Right lobe of liver (tissue), 6 donors: ENCODE results near the gene UBE2V1. TPM values are rescaled to one million over a fixed set of nuclear protein-coding genes. Genes with fewer than 3 reads are reported as not detected.

Experiments
- ATAC-seq, 4 donors: fragments of 200-7000 bp; cut with Tn5 transposase; one replicate each; pipeline ENCODE4 v1.9.1; 2020; ENCODE audit warnings: mild to moderate bottlenecking in 4 of 4, moderate library complexity in 4 of 4
- DNase-seq, 3 donors: peaks; one replicate each; pipeline ENCODE4 v3.0.0-alpha.2; 2020
- H3K27ac ChIP-seq, 3 donors: fragments of 200-600 bp; one replicate each; pipeline ENCODE4 v1.8.0; 2022
- H3K27me3 ChIP-seq, 2 donors: fragments of 200-600 bp; one replicate each; pipeline ENCODE4 v1.8.0; 2022
- H3K36me3 ChIP-seq, 4 donors: fragments of 200-600 bp; sonication (generic) in 1 of 4; one replicate each; pipeline versions ENCODE4 v1.5.1 to v1.8.0; 2017 to 2022; ENCODE audit warnings: control low read depth in 1 of 4
- H3K4me1 ChIP-seq, 4 donors: fragments of 200-600 bp; sonication (generic) in 1 of 4; one replicate each; pipeline versions ENCODE4 v1.5.1 to v1.8.0; 2017 to 2022; ENCODE audit warnings: control low read depth in 1 of 4
- H3K4me3 ChIP-seq, 3 donors: fragments of 200-600 bp; one replicate each; pipeline ENCODE4 v1.8.0; 2022
- H3K9me3 ChIP-seq, 4 donors: fragments of 200-600 bp; sonication (generic) in 1 of 4; one replicate each; pipeline versions ENCODE4 v1.5.1 to v1.8.0; 2017 to 2022; ENCODE audit warnings: control low read depth in 1 of 4
- CTCF ChIP-seq, 4 donors: fragments of 200-600 bp in 3 of 4; fragments of 450-650 bp in 1 of 4; IDR thresholded peaks; one replicate each; pipeline versions ENCODE4 v1.5.1 to v1.8.0; 2016 to 2022; ENCODE audit warnings: antibody characterized with exemption in 4 of 4, mild to moderate bottlenecking in 2 of 4
- POLR2A ChIP-seq: fragments of 450-650 bp; IDR thresholded peaks from one replicate; pipeline ENCODE4 v1.6.1; 2017; ENCODE audit warnings: antibody characterized with exemption, mild to moderate bottlenecking
- WGBS: methylation state at CpG from one replicate; pipeline ENCODE4 v1.1.6; 2018; ENCODE audit warnings: low coverage, low lambda C conversion rate; ENCODE audit not compliant: insufficient coverage; ENCODE audit errors: missing lambda C conversion rate; 5-methylcytosine and 5-hydroxymethylcytosine counted together
- intact Hi-C, 2 donors: fragments of 100-400 bp; cut with DNase I; formaldehyde crosslinking; loops; one replicate each; pipeline versions ENCODE4 v1.11.2 to v1.14.1; 2022
- total RNA-seq, 6 experiments: library from RNA; depleted of rRNA in 2 of 6; stranded (reverse); fragments of >200 nt in 2 of 6; fragmentation: NEBNext Ultra II Directional in 3 of 6; extraction: Animal tissue kit (Norgen Biotek cat#: 25700) in 3 of 6; gene quantifications; one replicate each; pipeline versions ENCODE4 v1.1.0 to v1.2.4, GENCODE V29; 2016 to 2023
- donor health status: DM: no; HTN: yes; CAD: no.
- donor health status: DM: no; HTN: no; CAD: no.
- donor health status: DM: no; HTN: no; CAD: no.
- donor health status: DM: no; HTN: yes; CAD: no.
- donor health status: DM: no; HTN: yes; CAD: no.

Gene UBE2V1
- total RNA-seq, 6 experiments from 2014 or later: 38.2 to 49.4 (median 44.3) TPM

- peaks cover 0 to 60% (median 23%) of the 10 kb centered on the region in 4 donors for H3K4me1 ChIP-seq
- no peaks in the 10 kb centered on the region for H3K27me3 ChIP-seq
- TF ChIP-seq POLR2A (no peak), CTCF (IDR thresholded peaks at IDR 0.05) (no peak)
- H3K9me3 ChIP-seq: no peaks in the 10 kb centered on the region
- DNase-seq (no peak), ATAC-seq (no peak)
- peaks cover 0 to 12% (median under 1%) of the 10 kb centered on the region in 4 donors for H3K36me3 ChIP-seq
- H3K27ac ChIP-seq: peak overlapping the region in 2 of 3 donors; percentile 34 to 84
- H3K4me3 ChIP-seq: no peak overlapping the region
- 90% methylated on average over 2 of the region's 9 CpGs for WGBS
- intact Hi-C loops: loop anchor here in 1 of 2 donors (5.0 kb wide), 1 partner anchor 48 kb away; no protein-coding TSS in a partner anchor
These were observed 11.5 kb upstream of the UBE2V1 start for GRCh38 chr20:50124496-50124895.

GRCh38 chr20:50123418-50123817, 10.5 kb upstream of the UBE2V1 start:
- H3K9me3 ChIP-seq: no peaks in the 10 kb centered on the region
- DNase-seq (peak in 1 of 3 donors; percentile 11), ATAC-seq (peak in 1 of 4 donors; percentile 7)
- 89% methylated on average over 2 of the region's 7 CpGs for WGBS
- H3K27ac ChIP-seq: peak overlapping the region; percentile 2 to 84 (median 34)
- H3K36me3 ChIP-seq: peaks cover 0 to 12% (median 0%) of the 10 kb centered on the region in 4 donors
- peaks cover 0 to 60% (median 23%) of the 10 kb centered on the region in 4 donors for H3K4me1 ChIP-seq
- no peak overlapping the region for H3K4me3 ChIP-seq
- intact Hi-C loops: loop anchor here in 1 of 2 donors (5.0 kb wide), 1 partner anchor 49 kb away; no protein-coding TSS in a partner anchor
- H3K27me3 ChIP-seq: no peaks in the 10 kb centered on the region
- TF ChIP-seq POLR2A (no peak), CTCF (IDR thresholded peaks at IDR 0.05) (no peak)

GRCh38 chr20:50122763-50123162, 9.8 kb upstream of the UBE2V1 start:
- H3K36me3 ChIP-seq: peaks cover 0 to 10% (median 0%) of the 10 kb centered on the region in 4 donors
- H3K27me3 ChIP-seq: no peaks in the 10 kb centered on the region
- no peak overlapping the region for H3K4me3 ChIP-seq
- peak in 3 of 4 donors; percentile 4 to 9 (median 6) for ATAC-seq
- peaks cover 0 to 60% (median 23%) of the 10 kb centered on the region in 4 donors for H3K4me1 ChIP-seq
- H3K9me3 ChIP-seq: no peaks in the 10 kb centered on the region
- TF ChIP-seq CTCF (IDR thresholded peaks at IDR 0.05) (no peak), POLR2A (no peak)
- intact Hi-C loops: loop anchor here in 1 of 2 donors (5.0 kb wide), 1 partner anchor 50 kb away; no protein-coding TSS in a partner anchor
- no peak for DNase-seq
- WGBS: 53% methylated on average over 4 of the region's 4 CpGs
- H3K27ac ChIP-seq: peak overlapping the region; percentile 2 to 84 (median 34)

- Histone ChIP-seq H3K27me3 (no peaks in the 10 kb centered on the region), H3K36me3 (peaks cover 0 to 4% (median 0%) of the 10 kb centered on the region in 4 donors), H3K4me3 (no peak overlapping the region), H3K27ac (peak overlapping the region in 2 of 3 donors; percentile 56 to 84), H3K4me1 (peaks cover 0 to 53% (median 20%) of the 10 kb centered on the region in 4 donors), H3K9me3 (no peaks in the 10 kb centered on the region)
- ATAC-seq (no peak), DNase-seq (no peak)
- 100% methylated on average over 4 of the region's 4 CpGs for WGBS
- intact Hi-C loops: loop anchor here in 1 of 2 donors (5.0 kb wide), 1 partner anchor 50 kb away; no protein-coding TSS in a partner anchor
- no peak for TF ChIP-seq CTCF (IDR thresholded peaks at IDR 0.05)
- TF ChIP-seq POLR2A: no peak
These were observed 8.9 kb upstream of the UBE2V1 start for GRCh38 chr20:50121858-50122271.
